GM12865 (cell line): ENCODE data around the gene PRUNE2.
A peak's percentile ranks its signal among the peaks of the same experiment; 100 is the strongest.

Source experiments
- DNase-seq: peaks from one replicate; pipeline ENCODE4 v3.0.0; 2010; ENCODE audit warnings: low read depth
- H3K4me3 ChIP-seq: 2 replicates; pipeline ENCODE4 v1.5.1; 2011; ENCODE audit warnings: mild to moderate bottlenecking, low read depth, low read length, control low read depth
- TF ChIP-seq, protein P1 (sequence below): IDR thresholded peaks from 2 replicates; pipeline ENCODE4 v1.5.1; 2011; ENCODE audit warnings: low read length, control low read depth, low read depth, inconsistent platforms; ENCODE audit not compliant: insufficient read depth; ENCODE audit errors: missing control alignments

Gene PRUNE2

DNA sequence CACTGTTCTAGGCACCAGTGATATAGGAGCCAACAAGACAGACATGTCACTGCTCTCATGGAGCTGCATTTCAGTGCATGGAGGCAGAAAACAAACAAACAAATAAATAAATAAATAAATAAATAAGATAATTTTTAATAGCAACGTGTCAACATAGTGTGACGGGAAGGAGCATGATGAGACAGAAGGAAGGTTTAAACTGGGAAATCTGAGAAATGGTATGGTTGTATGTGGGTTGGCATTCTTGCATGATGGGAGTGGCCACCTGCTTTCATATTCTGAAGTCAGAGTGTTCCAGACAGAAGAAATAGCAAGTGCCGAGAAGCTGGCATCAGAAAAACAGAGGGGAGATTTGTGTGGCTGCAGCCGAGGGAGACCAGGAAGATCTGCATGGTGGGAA, 141.8 kb downstream of the PRUNE2 start, which contains the start of gene PCA3:
Gene PCA3 (plus strand): TSS at position 301 of the 400 bp plus-strand sequence.
- no peak within 1 kb of the TSS for H3K4me3 ChIP-seq
- DNase-seq = no peak
- TF ChIP-seq, protein P1, sequence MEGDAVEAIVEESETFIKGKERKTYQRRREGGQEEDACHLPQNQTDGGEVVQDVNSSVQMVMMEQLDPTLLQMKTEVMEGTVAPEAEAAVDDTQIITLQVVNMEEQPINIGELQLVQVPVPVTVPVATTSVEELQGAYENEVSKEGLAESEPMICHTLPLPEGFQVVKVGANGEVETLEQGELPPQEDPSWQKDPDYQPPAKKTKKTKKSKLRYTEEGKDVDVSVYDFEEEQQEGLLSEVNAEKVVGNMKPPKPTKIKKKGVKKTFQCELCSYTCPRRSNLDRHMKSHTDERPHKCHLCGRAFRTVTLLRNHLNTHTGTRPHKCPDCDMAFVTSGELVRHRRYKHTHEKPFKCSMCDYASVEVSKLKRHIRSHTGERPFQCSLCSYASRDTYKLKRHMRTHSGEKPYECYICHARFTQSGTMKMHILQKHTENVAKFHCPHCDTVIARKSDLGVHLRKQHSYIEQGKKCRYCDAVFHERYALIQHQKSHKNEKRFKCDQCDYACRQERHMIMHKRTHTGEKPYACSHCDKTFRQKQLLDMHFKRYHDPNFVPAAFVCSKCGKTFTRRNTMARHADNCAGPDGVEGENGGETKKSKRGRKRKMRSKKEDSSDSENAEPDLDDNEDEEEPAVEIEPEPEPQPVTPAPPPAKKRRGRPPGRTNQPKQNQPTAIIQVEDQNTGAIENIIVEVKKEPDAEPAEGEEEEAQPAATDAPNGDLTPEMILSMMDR = no peak

DNA sequence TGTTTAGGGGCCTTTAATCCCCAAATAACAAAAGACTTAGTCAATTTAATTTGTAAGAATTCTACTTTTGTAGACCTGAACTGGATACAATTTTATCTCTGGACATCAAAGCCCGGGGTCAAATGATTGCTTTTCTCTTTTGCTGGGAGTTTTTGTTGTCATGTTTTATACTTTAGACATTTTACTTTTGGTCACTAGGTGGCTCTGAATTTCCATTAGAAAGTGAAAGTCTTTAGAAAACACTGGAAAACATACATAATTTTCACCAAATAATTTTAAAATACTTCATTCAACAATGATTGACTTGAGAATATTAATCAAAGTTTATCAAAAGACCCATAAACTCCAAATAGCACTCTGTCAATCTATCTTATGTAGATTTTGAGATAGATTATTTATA, 144.5 kb downstream of the PRUNE2 start:
- DNase-seq = no peak

DNA sequence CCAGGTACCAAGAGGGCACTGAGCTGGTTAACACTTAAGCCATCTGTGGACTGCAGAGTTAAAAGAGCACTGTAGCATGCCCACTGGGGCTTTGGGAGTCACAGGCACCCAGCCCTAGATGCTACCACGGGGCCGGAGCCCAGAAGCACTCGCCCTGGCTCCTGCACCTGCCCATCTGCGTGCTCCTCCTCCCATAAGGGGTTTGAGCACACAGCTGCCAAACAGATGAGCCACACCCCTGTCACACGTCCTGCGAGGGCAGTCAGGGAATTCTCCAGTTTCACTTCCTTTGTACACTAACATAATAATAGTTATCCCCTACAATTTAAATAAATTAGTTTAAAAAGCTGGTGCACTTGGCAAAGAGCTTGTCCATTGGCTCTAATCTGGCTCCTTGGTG, 146.2 kb downstream of the PRUNE2 start:
- no peak overlapping the region for H3K4me3 ChIP-seq
- TF ChIP-seq, protein P1 = no peak
- DNase-seq = peak; percentile 39

More for the DNA sequence above, 144.5 kb downstream of the PRUNE2 start:
- TF ChIP-seq, protein P1 = no peak
- H3K4me3 ChIP-seq = no peak overlapping the region

DNA sequence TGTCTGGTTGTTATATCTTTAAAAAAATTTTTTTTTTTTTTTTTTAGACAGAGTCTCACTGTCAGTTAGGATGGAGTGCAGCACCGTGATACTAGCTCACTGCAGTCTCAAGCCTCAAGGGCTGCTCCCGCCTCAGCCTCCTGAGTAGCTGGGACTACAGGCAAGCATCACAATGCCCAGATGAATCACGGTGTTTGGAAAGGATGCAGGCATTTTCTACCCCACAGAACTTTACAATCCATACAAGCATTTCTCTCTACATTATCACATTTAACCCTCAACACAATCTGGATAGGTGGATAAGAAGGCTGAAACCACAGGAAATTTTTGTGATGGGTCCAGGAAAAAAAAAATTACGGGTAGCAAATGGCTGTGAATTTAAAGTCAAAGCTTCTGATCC, 147.4 kb downstream of the PRUNE2 start:
- TF ChIP-seq, protein P1 = no peak
- H3K4me3 ChIP-seq = no peak overlapping the region
- DNase-seq = no peak

DNA sequence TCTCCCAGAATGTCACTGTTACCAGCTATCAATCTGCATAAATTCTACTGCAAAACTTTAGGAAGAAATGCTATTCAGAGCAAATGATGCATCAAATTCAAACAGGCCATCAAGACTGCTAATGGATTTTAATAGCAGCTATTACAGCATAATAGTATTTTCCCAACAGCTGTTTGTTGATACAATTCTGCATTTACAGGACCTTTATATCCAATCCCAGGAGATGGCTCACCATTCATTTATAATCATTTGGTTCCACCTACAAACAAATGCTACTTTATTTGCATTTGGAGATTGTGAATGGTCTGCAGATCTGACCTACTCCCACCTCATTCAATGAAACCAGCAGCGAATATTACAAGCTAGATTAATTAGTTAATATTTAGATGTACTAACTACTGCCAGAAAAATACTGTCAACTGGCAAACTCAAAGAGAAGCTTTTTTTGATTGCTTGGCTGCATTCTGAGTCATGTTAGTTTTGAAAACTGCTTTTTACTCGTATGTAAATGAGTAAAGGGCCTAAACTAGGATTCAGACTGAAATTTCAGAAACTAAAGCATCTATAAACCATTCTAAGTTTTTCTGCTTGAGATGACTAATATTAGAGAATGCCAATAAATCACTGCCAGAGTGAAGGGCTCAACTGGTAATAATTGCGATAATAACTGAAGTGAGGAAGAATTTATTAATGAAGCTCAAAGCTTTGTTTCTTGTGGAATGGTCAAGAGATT, 148.8 kb downstream of the PRUNE2 start:
- no peak overlapping the region for H3K4me3 ChIP-seq
- TF ChIP-seq, protein P1 = no peak
- DNase-seq = peak; percentile 13

DNA sequence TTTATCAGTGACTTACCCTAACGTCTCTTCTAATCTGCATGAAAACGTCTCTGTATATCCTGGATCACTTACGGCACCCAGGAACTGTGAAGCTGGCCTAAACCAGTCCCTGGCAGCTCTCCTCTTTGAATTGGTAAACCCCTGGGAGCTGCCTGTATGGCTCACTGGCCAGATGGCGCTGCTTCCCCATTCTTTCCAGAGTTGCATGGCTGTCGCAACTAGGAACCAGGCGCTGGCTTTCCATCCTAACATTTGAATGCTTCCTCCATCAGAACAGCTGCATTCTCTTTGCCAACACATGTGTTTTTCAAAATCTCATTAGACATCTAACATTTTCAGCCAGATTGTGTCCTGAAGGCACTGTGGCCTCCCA, 149.7 kb downstream of the PRUNE2 start:
- no peak overlapping the region for H3K4me3 ChIP-seq

More for the DNA sequence above, 149.7 kb downstream of the PRUNE2 start:
- TF ChIP-seq, protein P1 = no peak
- peak; percentile 10 for DNase-seq
